Type B pancreatic cell (in vitro differentiated cells): Measurements from ENCODE around the gene MPZL2. TPM values are rescaled to one million over a fixed set of nuclear protein-coding genes. Genes with fewer than 3 reads are reported as not detected.
A peak's percentile ranks its signal among the peaks of the same experiment; 100 is the strongest.

Experiments
- DNase-seq: peaks from one replicate; pipeline ENCODE4 v3.0.0; 2021; ENCODE audit warnings: mixed read lengths; ENCODE audit not compliant: unreplicated experiment; ENCODE audit errors: extremely low spot score
- H3K27ac Mint-ChIP-seq: 2 replicates; pipeline ENCODE4 v1.8.0; 2021; ENCODE audit warnings: mild to moderate bottlenecking, mixed read lengths
- H3K27me3 Mint-ChIP-seq: 2 replicates; pipeline ENCODE4 v1.8.0; 2021; ENCODE audit warnings: mixed read lengths
- H3K36me3 Mint-ChIP-seq: 2 replicates; pipeline ENCODE4 v1.8.0; 2021; ENCODE audit warnings: mixed read lengths
- H3K4me1 Mint-ChIP-seq: one replicate; pipeline ENCODE4 v1.8.0; 2021; ENCODE audit warnings: mixed read lengths; ENCODE audit not compliant: unreplicated experiment
- H3K4me3 Mint-ChIP-seq: 2 replicates; pipeline ENCODE4 v1.8.0; 2021; ENCODE audit warnings: mild to moderate bottlenecking, mixed read lengths
- H3K9me3 Mint-ChIP-seq: 2 replicates; pipeline ENCODE4 v1.8.0; 2021; ENCODE audit warnings: mixed read lengths
- CTCF ChIP-seq: fragments of 200-600 bp; sonication (generic); conservative IDR thresholded peaks from 2 replicates; pipeline ENCODE4 v1.5.0; 2021; ENCODE audit warnings: antibody characterized with exemption, mild to moderate bottlenecking
- long read RNA-seq: library from polyadenylated mRNA; unstranded; transcript quantifications from one replicate; pipeline ENCODE4 v2.0.0, GENCODE V29; 2020
- total RNA-seq: library from RNA; stranded (reverse); gene quantifications from 2 replicates; pipeline ENCODE4 v1.2.1, GENCODE V29; 2021; ENCODE audit warnings: low replicate concordance

MPZL2 gene
- total RNA-seq: 32.7 and 113 TPM in 2 replicates
- long read RNA-seq, transcript MPZL2-201 (6 exons, 2,620 nt): major isoform, 502 of 603 reads
- long read RNA-seq, transcript MPZL2-206 (4 exons, 1,531 nt): minor isoform, 11 of 603 reads
- long read RNA-seq, transcript MPZL2-202 (5 exons, 1,370 nt): minor isoform, 28 of 603 reads
- long read RNA-seq, transcript MPZL2-207 (5 exons, 1,317 nt): minor isoform, 5 of 603 reads
- long read RNA-seq, partial matches to known transcripts: 12 of 603 reads
- long read RNA-seq, other reads (novel, unspliced or antisense): 44 of 603 reads

GRCh38 chr11:118263695-118264568 is at the start of gene MPZL2:
Gene MPZL2 (minus strand): TSS chr11:118264297. CDS start chr11:118264153, 144 bp downstream.
- H3K36me3 Mint-ChIP-seq: peaks cover 6% of the 10 kb centered on the region
- no peaks in the 10 kb centered on the region for H3K9me3 Mint-ChIP-seq
- peaks cover 37% of the 10 kb centered on the region for H3K4me1 Mint-ChIP-seq
- TF ChIP-seq CTCF: no peak
- DNase-seq: peak; percentile 70
- H3K27me3 Mint-ChIP-seq: peaks cover 28% of the 10 kb centered on the region
- peak within 1 kb of the TSS; percentile 90 for H3K4me3 Mint-ChIP-seq
- H3K27ac Mint-ChIP-seq: peak within 1 kb of the TSS; percentile 96

- DNase-seq: no peak
- Mint-ChIP-seq H3K9me3 (no peaks in the 10 kb centered on the region), H3K36me3 (no peaks in the 10 kb centered on the region), H3K4me3 (no peak overlapping the region), H3K4me1 (peaks cover 19% of the 10 kb centered on the region), H3K27ac (no peak overlapping the region), H3K27me3 (peaks cover 39% of the 10 kb centered on the region)
- TF ChIP-seq CTCF: no peak
These were observed 49.1 kb upstream of the MPZL2 start for GRCh38 chr11:118313242-118313641.

- H3K27me3 Mint-ChIP-seq: peaks cover 38% of the 10 kb centered on the region
- no peaks in the 10 kb centered on the region for H3K9me3 Mint-ChIP-seq
- TF ChIP-seq CTCF: no peak
- no peaks in the 10 kb centered on the region for H3K36me3 Mint-ChIP-seq
- no peak overlapping the region for H3K27ac Mint-ChIP-seq
- DNase-seq: no peak
- no peak overlapping the region for H3K4me3 Mint-ChIP-seq
- H3K4me1 Mint-ChIP-seq: peaks cover 19% of the 10 kb centered on the region
These were observed 48.2 kb upstream of the MPZL2 start for GRCh38 chr11:118312328-118312727.

- peaks cover 36% of the 10 kb centered on the region for H3K27me3 Mint-ChIP-seq
These were observed 47.4 kb upstream of the MPZL2 start for GRCh38 chr11:118311518-118311917.

More at GRCh38 chr11:118311518-118311917, 47.4 kb upstream of the MPZL2 start:
- peaks cover 18% of the 10 kb centered on the region for H3K4me1 Mint-ChIP-seq
- no peak overlapping the region for H3K27ac Mint-ChIP-seq
- H3K4me3 Mint-ChIP-seq: no peak overlapping the region
- no peak for TF ChIP-seq CTCF
- DNase-seq: no peak
- no peaks in the 10 kb centered on the region for H3K36me3 Mint-ChIP-seq
- no peaks in the 10 kb centered on the region for H3K9me3 Mint-ChIP-seq
